CD4-positive, alpha-beta memory T cell (primary cell): ENCODE results near the gene MADCAM1. TPM values are rescaled to one million over a fixed set of nuclear protein-coding genes. Genes with fewer than 3 reads are reported as not detected.
A peak's percentile ranks its signal among the peaks of the same experiment; 100 is the strongest.

Source experiments
- CTCF ChIA-PET: fragments of 350-600 bp; sonication (Branson Sonifier 250); formaldehyde crosslinking; loops from one replicate; lab custom pipeline; 2021; ENCODE audit warnings: inconsistent platforms; ENCODE audit not compliant: partially characterized antibody; lab: Charles Lee
- POLR2A ChIA-PET: fragments of 350-600 bp; sonication (Branson Sonifier 250); formaldehyde crosslinking; loops from one replicate; lab custom pipeline; 2021; ENCODE audit not compliant: partially characterized antibody; lab: Charles Lee
- DNase-seq, 5 donors: peaks; one replicate each; pipeline versions ENCODE4 v3.0.0 to v3.0.0-alpha.2; 2020 to 2022; ENCODE audit warnings: mixed read lengths in 1 of 5
- H3K27ac ChIP-seq: one replicate; pipeline ENCODE4 v1.7.0; 2013; ENCODE audit warnings: low read depth, low read length
- H3K27me3 ChIP-seq: 2 replicates; pipeline ENCODE4 v1.7.0; 2013; ENCODE audit warnings: mild to moderate bottlenecking, low read length, moderate library complexity; ENCODE audit not compliant: insufficient read depth
- H3K36me3 ChIP-seq: 2 replicates; pipeline ENCODE4 v1.7.0; 2013; ENCODE audit warnings: mild to moderate bottlenecking, low read length, moderate library complexity; ENCODE audit not compliant: insufficient read depth
- H3K4me1 ChIP-seq: 2 replicates; pipeline ENCODE4 v1.7.0; 2013; ENCODE audit warnings: mild to moderate bottlenecking, low read length, moderate library complexity; ENCODE audit not compliant: insufficient read depth
- H3K4me3 ChIP-seq, 2 donors: one replicate each; pipeline ENCODE4 v1.7.0; 2013; ENCODE audit warnings: low read length in 2 of 2, mild to moderate bottlenecking in 1 of 2
- H3K9me3 ChIP-seq, 2 donors: one replicate each; pipeline ENCODE4 v1.7.0; 2013; ENCODE audit warnings: low read length in 2 of 2, control low read depth in 1 of 2; ENCODE audit not compliant: control insufficient read depth in 1 of 2
- H3K27ac Mint-ChIP-seq, 7 donors: one replicate each; pipeline ENCODE4 v1.8.0; 2020 to 2021; ENCODE audit warnings: mixed read lengths in 7 of 7, mild to moderate bottlenecking in 6 of 7, inconsistent platforms in 3 of 7, moderate library complexity in 3 of 7
- H3K27me3 Mint-ChIP-seq, 2 donors: one replicate each; pipeline ENCODE4 v1.8.0; 2020 to 2021; ENCODE audit warnings: mixed read lengths in 2 of 2
- H3K36me3 Mint-ChIP-seq, 2 donors: one replicate each; pipeline ENCODE4 v1.8.0; 2020 to 2021; ENCODE audit warnings: mixed read lengths in 2 of 2, inconsistent platforms in 1 of 2, mild to moderate bottlenecking in 1 of 2
- H3K4me1 Mint-ChIP-seq, 4 donors: one replicate each; pipeline ENCODE4 v1.8.0; 2020 to 2021; ENCODE audit warnings: mixed read lengths in 4 of 4, mild to moderate bottlenecking in 1 of 4
- H3K4me3 Mint-ChIP-seq, 8 donors: one replicate each; pipeline ENCODE4 v1.8.0; 2020 to 2021; ENCODE audit warnings: mixed read lengths in 8 of 8, mild to moderate bottlenecking in 7 of 8, moderate library complexity in 6 of 8, inconsistent platforms in 3 of 8
- H3K9me3 Mint-ChIP-seq, 8 donors: one replicate each; pipeline ENCODE4 v1.8.0; 2020 to 2021; ENCODE audit warnings: mixed read lengths in 8 of 8, mild to moderate bottlenecking in 5 of 8, inconsistent platforms in 3 of 8, moderate library complexity in 1 of 8
- intact Hi-C: fragments of 100-400 bp; cut with micrococcal nuclease; formaldehyde crosslinking; loops from one replicate; pipeline ENCODE4 v1.15.1; 2023
- polyA plus RNA-seq, 2 donors: library from polyadenylated mRNA; unstranded; fragments of 300-500 nt; fragmentation: Illumina TruSeq; gene quantifications; one replicate each; pipeline ENCODE4 v1.2.3, GENCODE V29; 2021
- total RNA-seq, 2 experiments: library from RNA; stranded (reverse); gene quantifications; one replicate each; pipeline ENCODE4 v1.2.3, GENCODE V29; 2021

Gene MADCAM1
- total and polyA plus RNA-seq, 4 experiments from 2014 or later = 0.11 to 1.9 (median 0.88) TPM

GRCh38 chr19:541699-542098 is 45.4 kb downstream of the MADCAM1 start:
- H3K27me3 ChIP-seq = no peaks in the 10 kb centered on the region
- no peak for DNase-seq
- POLR2A ChIA-PET = interaction anchor here (1.0 to 7.2 kb wide), 4 partner anchors 8 to 31 kb away, joined by 3 to 52 read pairs (median 4); partner anchors contain the start of genes BSG and CDC34

GRCh38 chr19:542173-542866 is 46.0 kb downstream of the MADCAM1 start:
- intact Hi-C loops = no loop called here
- no peak overlapping the region for H3K4me3 Mint-ChIP-seq
- H3K9me3 Mint-ChIP-seq = no peaks in the 10 kb centered on the region
- POLR2A ChIA-PET = interaction anchor here (1.0 to 7.2 kb wide), 5 partner anchors 8 to 31 kb away, joined by 3 to 52 read pairs (median 3); partner anchors contain the start of genes BSG and CDC34
- no peak overlapping the region for H3K4me3 ChIP-seq
- no peak overlapping the region for H3K27ac ChIP-seq
- H3K9me3 ChIP-seq = no peaks in the 10 kb centered on the region
- no peaks in the 10 kb centered on the region for H3K27me3 Mint-ChIP-seq
- peaks cover 15 to 27% (median 20%) of the 10 kb centered on the region in 4 donors for H3K4me1 Mint-ChIP-seq
- peaks cover 8 to 14% of the 10 kb centered on the region in 2 donors for H3K36me3 Mint-ChIP-seq
- no peak for DNase-seq
- peak overlapping the region in 2 of 7 donors; percentile 64 to 85 for H3K27ac Mint-ChIP-seq
- peaks cover 9% of the 10 kb centered on the region for H3K36me3 ChIP-seq
- H3K27me3 ChIP-seq = no peaks in the 10 kb centered on the region
- peaks cover 23% of the 10 kb centered on the region for H3K4me1 ChIP-seq
- CTCF ChIA-PET = interaction anchor here (1.8 to 1.9 kb wide), 2 partner anchors 10 to 31 kb away, joined by 5 to 7 read pairs; no protein-coding TSS in a partner anchor

More at GRCh38 chr19:541699-542098, 45.4 kb downstream of the MADCAM1 start:
- H3K36me3 ChIP-seq = peaks cover 11% of the 10 kb centered on the region
- no peak overlapping the region for H3K4me3 ChIP-seq
- Mint-ChIP-seq H3K27ac (peak overlapping the region in 2 of 7 donors; percentile 47 to 64), H3K4me3 (no peak overlapping the region), H3K9me3 (no peaks in the 10 kb centered on the region), H3K27me3 (no peaks in the 10 kb centered on the region), H3K4me1 (peaks cover 15 to 27% (median 20%) of the 10 kb centered on the region in 4 donors), H3K36me3 (peaks cover 8 to 14% of the 10 kb centered on the region in 2 donors)
- H3K9me3 ChIP-seq = no peaks in the 10 kb centered on the region
- no peak overlapping the region for H3K27ac ChIP-seq
- H3K4me1 ChIP-seq = peaks cover 23% of the 10 kb centered on the region
- CTCF ChIA-PET = interaction anchor here (1.8 to 1.9 kb wide), 2 partner anchors 10 to 31 kb away, joined by 5 to 7 read pairs; no protein-coding TSS in a partner anchor
- intact Hi-C loops = no loop called here

- peak within 1 kb of the TSS; percentile 72 for H3K27ac ChIP-seq
- no peaks in the 10 kb centered on the region for H3K27me3 ChIP-seq
- peak; percentile 82 to 86 (median 84) for DNase-seq
- H3K4me1 Mint-ChIP-seq = peaks cover 14 to 26% (median 18%) of the 10 kb centered on the region in 4 donors
- POLR2A ChIA-PET = interaction anchor here (1.0 to 7.2 kb wide), 5 partner anchors 12 to 37 kb away, joined by 3 to 52 read pairs (median 7); partner anchors contain the start of genes BSG, CDC34 and TPGS1
- H3K36me3 Mint-ChIP-seq = peaks cover 0 to 11% of the 10 kb centered on the region in 2 donors
- intact Hi-C loops = loop anchor here (1.0 to 2.0 kb wide), 2 partner anchors 13 to 33 kb away; partner anchors contain the start of gene CDC34
- no peaks in the 10 kb centered on the region for H3K9me3 ChIP-seq
- H3K27me3 Mint-ChIP-seq = no peaks in the 10 kb centered on the region
- no peaks in the 10 kb centered on the region for H3K36me3 ChIP-seq
- H3K4me3 ChIP-seq = peak within 1 kb of the TSS; percentile 61 to 72
- peak within 1 kb of the TSS; percentile 81 to 94 (median 88) for H3K4me3 Mint-ChIP-seq
- no peaks in the 10 kb centered on the region for H3K9me3 Mint-ChIP-seq
- H3K4me1 ChIP-seq = peaks cover 23% of the 10 kb centered on the region
- CTCF ChIA-PET = no interaction called here
- H3K27ac Mint-ChIP-seq = peak within 1 kb of the TSS; percentile 85 to 95 (median 91)
Observed at GRCh38 chr19:543910-544608, 47.8 kb downstream of the MADCAM1 start, which contains the start of gene GZMM. GZMM (plus strand) TSS chr19:544053; CDS start chr19:544072, 19 bp downstream.

- Histone ChIP-seq H3K27me3 (no peaks in the 10 kb centered on the region), H3K27ac (no peak overlapping the region), H3K36me3 (no peaks in the 10 kb centered on the region), H3K9me3 (no peaks in the 10 kb centered on the region), H3K4me3 (no peak overlapping the region), H3K4me1 (peaks cover 23% of the 10 kb centered on the region)
- ChIA-PET CTCF (no interaction called here), POLR2A (interaction anchor here (7.2 kb wide), 1 partner anchor 15 kb away, joined by 52 read pairs; the partner anchor contains the start of gene CDC34)
- Mint-ChIP-seq H3K36me3 (peaks cover 0 to 9% of the 10 kb centered on the region in 2 donors), H3K27me3 (no peaks in the 10 kb centered on the region), H3K27ac (no peak overlapping the region), H3K9me3 (no peaks in the 10 kb centered on the region), H3K4me1 (peaks cover 15 to 29% (median 19%) of the 10 kb centered on the region in 4 donors), H3K4me3 (no peak overlapping the region)
- intact Hi-C loops = no loop called here
- DNase-seq = no peak
Observed at GRCh38 chr19:547117-547516, 50.8 kb downstream of the MADCAM1 start.

GRCh38 chr19:547836-548720 is 51.8 kb downstream of the MADCAM1 start:
- H3K36me3 ChIP-seq = no peaks in the 10 kb centered on the region
- Mint-ChIP-seq H3K9me3 (no peaks in the 10 kb centered on the region), H3K4me1 (peaks cover 15 to 28% (median 18%) of the 10 kb centered on the region in 4 donors), H3K27me3 (no peaks in the 10 kb centered on the region), H3K36me3 (peaks cover 0 to 9% of the 10 kb centered on the region in 2 donors), H3K27ac (peak overlapping the region in 2 of 7 donors; percentile 17 to 29), H3K4me3 (no peak overlapping the region)
- no peak overlapping the region for H3K4me3 ChIP-seq
- no peaks in the 10 kb centered on the region for H3K27me3 ChIP-seq
- no peaks in the 10 kb centered on the region for H3K9me3 ChIP-seq
- peaks cover 22% of the 10 kb centered on the region for H3K4me1 ChIP-seq
- ChIA-PET CTCF (no interaction called here), POLR2A (no interaction called here)
- DNase-seq = no peak
- no peak overlapping the region for H3K27ac ChIP-seq
- intact Hi-C loops = no loop called here

GRCh38 chr19:548886-549830 is 52.9 kb downstream of the MADCAM1 start:
- H3K27ac ChIP-seq = no peak overlapping the region
- Mint-ChIP-seq H3K4me1 (peaks cover 7 to 17% (median 9%) of the 10 kb centered on the region in 4 donors), H3K27me3 (no peaks in the 10 kb centered on the region), H3K4me3 (no peak overlapping the region), H3K36me3 (peaks cover 0 to 3% of the 10 kb centered on the region in 2 donors), H3K27ac (no peak overlapping the region), H3K9me3 (no peaks in the 10 kb centered on the region)
- no peak overlapping the region for H3K4me3 ChIP-seq
- H3K27me3 ChIP-seq = no peaks in the 10 kb centered on the region
- intact Hi-C loops = no loop called here
- no peaks in the 10 kb centered on the region for H3K36me3 ChIP-seq
- DNase-seq = no peak
- CTCF ChIA-PET = no interaction called here
- POLR2A ChIA-PET = no interaction called here
- H3K9me3 ChIP-seq = no peaks in the 10 kb centered on the region
- peaks cover 11% of the 10 kb centered on the region for H3K4me1 ChIP-seq
